Fibroblast of the conjunctiva (primary cell): ENCODE data around the gene STRIP2.
"Not testable (repeated sequence)": the region's sequence is repeated elsewhere in the genome, so short reads cannot be mapped to it uniquely, and the experiment has no call there.

ENCODE experiments used
- DNase-seq: peaks from one replicate; pipeline ENCODE4 v3.0.0-alpha.2; 2010; ENCODE audit warnings: low read depth

STRIP2 gene

GRCh38 chr7:129423700-129424410 lies 10.4 kb upstream of the STRIP2 start:
- no peak for DNase-seq

GRCh38 chr7:129426482-129426881 lies 7.8 kb upstream of the STRIP2 start:
- DNase-seq: no peak

- DNase-seq: no peak
These were observed 6.6 kb upstream of the STRIP2 start for GRCh38 chr7:129427526-129428045.

GRCh38 chr7:129431911-129432643 lies 2.2 kb upstream of the STRIP2 start:
- DNase-seq: no peak

GRCh38 chr7:129434675-129435318 lies 565 bp downstream of the STRIP2 start:
- DNase-seq: no peak

GRCh38 chr7:129435414-129435829 lies 1.2 kb downstream of the STRIP2 start:
- no peak for DNase-seq

- DNase-seq: no peak
These were observed 2.2 kb downstream of the STRIP2 start for GRCh38 chr7:129436335-129436923.

- no peak for DNase-seq
These were observed 3.0 kb downstream of the STRIP2 start for GRCh38 chr7:129437190-129437589.

GRCh38 chr7:129438281-129438838 lies 4.1 kb downstream of the STRIP2 start:
- no peak for DNase-seq

- DNase-seq: peak; percentile 42
These were observed 4.8 kb downstream of the STRIP2 start for GRCh38 chr7:129438839-129439651.

- no peak for DNase-seq
These were observed 5.9 kb downstream of the STRIP2 start for GRCh38 chr7:129439963-129440625.

- DNase-seq: no peak
These were observed 9.4 kb downstream of the STRIP2 start for GRCh38 chr7:129443612-129444011.

GRCh38 chr7:129444776-129445175 lies 10.5 kb downstream of the STRIP2 start:
- not testable (repeated sequence) for DNase-seq

- not testable (repeated sequence) for DNase-seq
These were observed 12.7 kb downstream of the STRIP2 start for GRCh38 chr7:129446925-129447324.

- not testable (repeated sequence) for DNase-seq
These were observed 13.2 kb downstream of the STRIP2 start for GRCh38 chr7:129447445-129447844.

- DNase-seq: not testable (repeated sequence)
These were observed 14.4 kb downstream of the STRIP2 start for GRCh38 chr7:129448608-129449007.

GRCh38 chr7:129450295-129450694 lies 16.1 kb downstream of the STRIP2 start:
- no peak for DNase-seq

GRCh38 chr7:129452589-129453231 lies 18.5 kb downstream of the STRIP2 start:
- no peak for DNase-seq

- no peak for DNase-seq
These were observed 19.4 kb downstream of the STRIP2 start for GRCh38 chr7:129453510-129454248.

GRCh38 chr7:129454249-129454551 lies 20.0 kb downstream of the STRIP2 start:
- DNase-seq: no peak
